Measurements from ENCODE around the gene FGD2.

The FGD2 gene

GRCh38 chr6:37027036-37027720 lies 21.7 kb downstream of the FGD2 start:
- Histone ChIP-seq H3K4me3 (ENCODE audit: low read depth in 1 of 2, low read length in 2 of 2) (no peak overlapping the region), H3K9ac (ENCODE audit: low read depth, low read length) (no peak overlapping the region), H3K4me2 (ENCODE audit: insufficient read depth, low read length) (no peak overlapping the region), H3K27me3 (ENCODE audit: insufficient read depth, low read length, poor library complexity) (no peaks in the 10 kb centered on the region), H3K36me3 (ENCODE audit: insufficient read depth, low read length) (no peaks in the 10 kb centered on the region), H3K79me2 (ENCODE audit: insufficient read depth, low read length) (no peaks in the 10 kb centered on the region), H3K4me1 (ENCODE audit: insufficient read depth, low read length) (peaks cover 29% of the 10 kb centered on the region), H3K9me3 (ENCODE audit: insufficient read depth, low read length, severe bottlenecking) (no peaks in the 10 kb centered on the region), H2AFZ (ENCODE audit: low read depth, low read length) (no peak overlapping the region), H4K20me1 (ENCODE audit: insufficient read depth, low read length) (no peaks in the 10 kb centered on the region), H3K27ac (ENCODE audit: low read length) (no peak overlapping the region)
- ATAC-seq (ENCODE audit: insufficient read depth, low read depth) (peak; percentile 8; the same call in 1 of the 3 replicates), DNase-seq (no peak)
- TF ChIP-seq CTCF (IDR thresholded peaks at IDR 0.05; ENCODE audit: borderline replicate concordance, extremely low read depth, low read length, poor library complexity, severe bottlenecking) (no peak), EZH2 (IDR thresholded peaks at IDR 0.05; ENCODE audit: borderline replicate concordance, low read depth, low read length, severe bottlenecking) (no peak)

GRCh38 chr6:37027811-37028469 lies 22.5 kb downstream of the FGD2 start:
- DNase-seq (no peak), ATAC-seq (ENCODE audit: insufficient read depth, low read depth) (no peak)
- H2AFZ ChIP-seq (ENCODE audit: low read depth, low read length), result no peak overlapping the region
- H3K4me3 ChIP-seq (ENCODE audit: low read depth in 1 of 2, low read length in 2 of 2), result no peak overlapping the region
- no peaks in the 10 kb centered on the region for H3K79me2 ChIP-seq (ENCODE audit: insufficient read depth, low read length)
- H3K4me2 ChIP-seq (ENCODE audit: insufficient read depth, low read length), result no peak overlapping the region
- no peaks in the 10 kb centered on the region for H4K20me1 ChIP-seq (ENCODE audit: insufficient read depth, low read length)
- no peak for TF ChIP-seq EZH2 (IDR thresholded peaks at IDR 0.05; ENCODE audit: borderline replicate concordance, low read depth, low read length, severe bottlenecking)
- no peak for TF ChIP-seq CTCF (IDR thresholded peaks at IDR 0.05; ENCODE audit: borderline replicate concordance, extremely low read depth, low read length, poor library complexity, severe bottlenecking)
- peaks cover 22% of the 10 kb centered on the region for H3K4me1 ChIP-seq (ENCODE audit: insufficient read depth, low read length)
- no peak overlapping the region for H3K9ac ChIP-seq (ENCODE audit: low read depth, low read length)
- H3K36me3 ChIP-seq (ENCODE audit: insufficient read depth, low read length), result no peaks in the 10 kb centered on the region
- H3K9me3 ChIP-seq (ENCODE audit: insufficient read depth, low read length, severe bottlenecking), result no peaks in the 10 kb centered on the region
- peak overlapping the region; percentile 35; the same call in 1 of the 2 replicates for H3K27ac ChIP-seq (ENCODE audit: low read length)
- no peaks in the 10 kb centered on the region for H3K27me3 ChIP-seq (ENCODE audit: insufficient read depth, low read length, poor library complexity)

DNA sequence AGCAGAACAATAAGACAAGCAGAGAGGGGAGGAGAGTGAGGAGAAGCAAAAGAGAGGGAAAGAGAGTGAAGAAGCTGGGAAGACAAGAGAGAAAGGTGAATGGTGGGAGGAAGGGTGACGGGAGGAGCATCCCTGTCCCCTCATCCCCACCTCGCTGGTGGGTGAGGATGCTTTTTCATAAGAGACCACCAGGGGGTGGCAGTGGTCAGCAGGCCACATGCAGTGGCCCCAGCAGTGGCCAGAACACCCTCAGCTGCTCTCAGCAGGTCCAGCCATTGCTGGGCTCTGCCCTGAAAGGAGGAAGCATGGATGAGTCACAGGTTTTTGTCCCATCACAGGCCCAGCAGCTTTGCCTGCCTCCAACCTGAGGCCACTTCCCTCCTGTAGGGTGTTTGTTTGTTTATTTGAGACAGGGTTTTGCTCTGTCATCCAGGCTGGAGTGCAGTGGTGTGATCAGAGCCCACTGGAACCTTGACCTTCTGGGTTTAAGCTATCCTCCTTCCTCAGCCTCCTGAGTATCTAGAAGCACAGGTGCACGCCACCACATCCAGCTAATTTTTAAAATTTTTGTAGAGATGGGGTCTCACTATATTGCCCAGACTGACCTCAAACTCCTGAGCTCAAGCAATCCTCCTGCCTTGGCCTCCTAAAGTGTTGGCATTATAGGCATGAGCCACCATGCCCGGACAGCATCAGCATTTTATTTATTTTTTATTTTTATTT lies 24.0 kb downstream of the FGD2 start:
- Histone ChIP-seq H2AFZ (ENCODE audit: low read depth, low read length) (no peak overlapping the region), H3K4me1 (ENCODE audit: insufficient read depth, low read length) (peaks cover 15% of the 10 kb centered on the region), H3K79me2 (ENCODE audit: insufficient read depth, low read length) (no peaks in the 10 kb centered on the region), H3K4me3 (ENCODE audit: low read depth in 1 of 2, low read length in 2 of 2) (no peak overlapping the region), H3K9ac (ENCODE audit: low read depth, low read length) (no peak overlapping the region), H3K27me3 (ENCODE audit: insufficient read depth, low read length, poor library complexity) (no peaks in the 10 kb centered on the region), H3K27ac (ENCODE audit: low read length) (0 out of 2 replicates have a peak overlapping the region, but pooled peaks have one; percentile 4), H3K4me2 (ENCODE audit: insufficient read depth, low read length) (no peak overlapping the region), H3K36me3 (ENCODE audit: insufficient read depth, low read length) (no peaks in the 10 kb centered on the region), H3K9me3 (ENCODE audit: insufficient read depth, low read length, severe bottlenecking) (no peaks in the 10 kb centered on the region), H4K20me1 (ENCODE audit: insufficient read depth, low read length) (no peaks in the 10 kb centered on the region)
- DNase-seq (peak; percentile 59), ATAC-seq (ENCODE audit: insufficient read depth, low read depth) (peak; percentile 32)
- TF ChIP-seq EZH2 (IDR thresholded peaks at IDR 0.05; ENCODE audit: borderline replicate concordance, low read depth, low read length, severe bottlenecking), result no peak
- peak; percentile 73 for TF ChIP-seq CTCF (IDR thresholded peaks at IDR 0.05; ENCODE audit: borderline replicate concordance, extremely low read depth, low read length, poor library complexity, severe bottlenecking)

Measured in DND-41 (cell line).